Activated CD8-positive, alpha-beta memory T cell treated with anti-CD3 and anti-CD28 coated beads, Interleukin-2, amount 50 U/mL, for 1 hour (primary cell): ENCODE measurements around the gene UBL5.
"Not testable (repeated sequence)": the region's sequence is repeated elsewhere in the genome, so short reads cannot be mapped to it uniquely, and the experiment has no call there.

Experiments
- DNase-seq: peaks from one replicate; pipeline ENCODE4 v3.0.0-alpha.2; 2020; ENCODE audit errors: extremely low read depth

UBL5 gene

DNA sequence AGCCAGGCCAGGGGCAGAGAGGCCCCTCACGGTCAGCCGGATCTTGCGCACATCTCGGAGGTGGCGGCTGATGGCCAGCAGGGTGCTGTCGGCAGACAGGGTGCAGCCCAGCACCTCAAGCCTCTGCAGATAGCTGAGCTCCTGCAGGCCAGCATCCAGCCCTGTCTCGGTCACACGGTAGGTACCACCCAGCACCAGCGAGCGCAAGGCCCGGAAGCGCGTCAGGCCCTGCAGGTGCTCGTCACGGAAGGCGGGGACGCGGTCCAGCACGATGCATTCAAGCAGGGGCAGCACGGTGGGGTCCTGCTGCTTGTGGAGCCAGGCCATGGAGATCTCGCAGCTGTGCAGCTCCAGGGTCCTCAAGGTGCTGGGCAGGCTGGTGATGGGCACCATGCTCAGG lies 16.6 kb upstream of the UBL5 start:
- no peak for DNase-seq

DNA sequence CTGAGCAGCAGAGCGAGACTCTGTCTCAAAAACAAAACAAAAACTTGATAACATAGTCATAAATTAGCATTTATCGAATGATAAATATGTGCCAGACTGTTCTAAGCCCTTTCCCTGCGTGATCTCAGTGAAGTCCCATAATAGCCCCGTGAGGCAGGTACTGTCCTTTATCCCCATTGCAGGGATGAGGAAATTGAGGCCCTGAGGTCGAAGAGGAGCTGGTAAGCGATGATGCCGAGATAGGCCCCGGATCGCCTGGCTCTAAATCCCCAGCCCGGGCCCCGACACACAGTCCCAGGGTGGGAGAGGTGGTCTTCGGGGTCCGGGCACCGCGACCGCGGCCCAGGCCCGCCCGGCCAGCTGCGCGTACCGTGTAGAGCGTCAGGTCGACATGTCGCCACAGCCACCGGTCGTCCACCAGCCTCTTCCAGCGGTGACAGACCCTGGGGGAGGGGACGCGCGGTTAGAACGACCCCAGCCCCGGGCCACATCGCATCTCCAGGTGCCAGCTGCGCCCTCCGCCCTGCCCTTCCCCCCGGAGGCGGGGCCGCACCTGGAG lies 9.5 kb upstream of the UBL5 start:
- DNase-seq = no peak

DNA sequence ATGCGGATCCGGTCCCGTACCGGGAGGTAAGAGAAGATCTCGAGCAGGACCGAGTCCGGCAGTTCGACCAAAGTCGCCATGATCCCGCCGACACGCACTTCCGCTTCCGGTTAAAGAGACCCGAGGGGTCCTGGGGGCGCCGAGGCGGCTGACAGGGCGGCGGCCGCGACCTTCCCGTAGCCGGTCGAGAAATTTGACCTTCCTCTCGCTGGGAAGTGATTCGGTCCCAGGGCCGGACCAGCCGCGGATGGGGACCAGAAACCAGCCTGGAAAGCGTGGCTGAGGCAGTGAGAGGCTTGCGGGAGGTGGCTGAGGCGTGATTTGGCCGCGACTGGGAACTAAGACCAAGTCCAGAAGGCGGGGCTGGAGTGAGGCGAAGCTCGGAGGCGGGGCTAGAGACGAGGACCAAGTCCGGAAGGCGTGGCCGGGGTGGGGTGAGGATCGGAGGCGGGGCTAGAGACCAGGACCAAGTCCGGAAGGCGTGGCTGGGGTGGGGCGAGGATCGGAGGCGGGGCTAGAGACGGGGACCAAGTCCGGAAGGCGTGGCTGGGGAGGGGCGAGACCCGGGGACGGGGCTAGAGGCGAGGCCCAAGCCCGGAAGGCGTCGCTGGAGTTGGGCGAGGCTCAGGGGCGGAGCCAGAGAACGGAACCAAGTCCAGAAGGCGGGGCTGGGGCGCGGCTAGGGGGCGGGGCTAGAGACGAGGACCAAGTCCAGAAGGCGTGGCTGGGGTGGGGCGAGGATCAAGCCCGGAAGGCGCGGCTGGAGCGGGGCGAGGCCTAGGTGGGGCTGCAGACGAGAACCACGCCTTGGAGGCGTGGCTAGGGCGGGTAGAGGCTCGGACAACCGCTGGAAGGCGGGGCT lies 8.8 kb upstream of the UBL5 start, which contains the start of gene FBXL12:
Gene FBXL12 (minus strand): TSS at position 346 of the 862 bp plus-strand sequence. CDS start 266 bp downstream, at position 80.
- DNase-seq = peak; percentile 100

DNA sequence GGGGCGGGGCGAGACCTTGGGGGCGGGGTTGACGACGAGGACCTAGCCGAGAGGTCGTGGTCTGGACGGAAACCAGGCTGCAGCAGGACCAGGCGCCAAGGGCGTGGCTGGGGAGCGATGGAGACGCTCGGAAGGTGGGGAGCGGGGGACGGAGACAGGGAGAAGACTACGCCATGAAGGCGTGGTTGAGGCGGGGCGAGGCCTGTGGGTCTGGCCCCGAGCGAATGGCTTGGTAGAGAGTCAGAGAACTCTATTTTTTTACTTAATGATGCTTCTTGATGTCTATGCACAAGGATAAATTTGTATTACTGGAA lies 8.2 kb upstream of the UBL5 start:
- no peak for DNase-seq

DNA sequence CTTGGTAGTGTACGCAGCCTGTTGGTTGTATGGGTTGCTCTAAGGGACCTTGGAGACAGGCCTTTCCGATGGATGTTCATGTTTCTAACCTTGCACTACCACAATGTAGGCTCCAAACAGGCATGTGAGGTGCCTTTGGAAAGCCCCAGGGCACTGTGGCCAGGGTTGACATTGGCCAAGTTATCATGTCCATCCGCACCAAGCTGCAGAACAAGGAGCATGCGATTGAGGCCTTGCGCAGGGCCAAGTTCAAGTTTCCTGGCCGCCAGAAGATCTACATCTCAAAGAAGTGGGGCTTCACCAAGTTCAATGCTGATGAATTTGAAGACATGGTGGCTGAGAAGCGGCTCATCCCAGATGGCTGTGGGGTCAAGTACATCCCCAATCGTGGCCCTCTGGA lies 7.7 kb upstream of the UBL5 start:
- not testable (repeated sequence) for DNase-seq

DNA sequence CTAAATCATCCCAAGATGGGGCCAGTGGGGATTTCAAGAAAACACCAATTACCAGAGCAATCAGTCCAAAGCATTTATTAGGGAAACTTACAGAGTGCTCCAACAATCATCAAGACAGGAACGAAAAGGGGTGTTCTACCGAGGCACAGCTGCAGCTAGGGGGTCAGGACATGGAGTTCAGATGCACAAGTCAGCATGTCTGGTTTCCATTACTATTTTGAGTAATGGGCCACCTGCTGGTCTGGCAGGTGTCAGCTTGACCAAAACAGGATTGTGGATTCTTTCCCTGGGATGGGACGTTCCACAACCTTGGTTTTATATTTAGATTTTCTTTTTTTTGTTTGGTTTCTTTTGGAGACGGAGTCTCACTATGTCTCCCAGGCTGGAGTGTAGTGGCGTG lies 3.9 kb upstream of the UBL5 start:
- DNase-seq = no peak

DNA sequence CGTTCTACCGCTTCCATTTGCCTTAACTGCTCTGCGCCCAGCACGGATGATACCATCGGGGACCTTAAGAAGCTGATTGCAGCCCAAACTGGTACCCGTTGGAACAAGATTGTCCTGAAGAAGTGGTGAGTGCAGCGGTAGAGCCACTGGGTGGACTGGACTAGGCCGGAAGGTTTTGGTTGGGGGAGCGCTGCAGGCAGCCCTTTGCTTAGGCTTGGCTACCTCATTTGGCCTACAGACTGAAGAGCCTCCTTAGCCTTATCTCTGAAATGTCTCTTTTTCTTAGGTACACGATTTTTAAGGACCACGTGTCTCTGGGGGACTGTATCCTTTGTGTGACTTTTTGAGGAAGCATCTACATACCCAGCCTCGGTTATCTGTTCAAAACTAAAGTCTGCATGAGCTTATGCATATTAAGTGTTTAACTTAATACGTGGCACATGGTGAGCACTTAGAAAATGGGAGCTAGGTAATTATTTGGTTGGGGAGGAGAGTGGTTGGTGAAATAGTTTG lies 889 bp downstream of the UBL5 start:
- DNase-seq = no peak

DNA sequence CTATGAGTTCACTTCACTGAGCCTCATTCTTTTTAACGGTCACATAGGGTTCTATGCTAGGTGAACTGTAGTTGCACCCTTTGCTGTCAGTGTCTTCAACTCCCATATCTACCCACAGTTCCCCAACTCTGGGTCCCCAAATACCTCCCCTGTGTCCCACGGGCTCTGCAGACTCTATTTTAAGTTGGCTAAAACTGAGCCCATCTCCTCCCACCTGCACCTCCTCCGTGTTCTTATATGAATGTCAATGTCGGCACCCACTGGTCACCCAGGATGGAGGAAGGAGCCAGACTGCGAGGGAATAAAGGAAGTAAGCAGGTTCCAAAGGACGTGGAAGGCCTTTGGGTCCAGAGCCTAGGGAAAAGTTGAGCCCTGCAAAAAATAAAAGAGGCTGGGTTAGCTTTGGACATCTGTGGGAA lies 6.6 kb downstream of the UBL5 start:
- DNase-seq = no peak

DNA sequence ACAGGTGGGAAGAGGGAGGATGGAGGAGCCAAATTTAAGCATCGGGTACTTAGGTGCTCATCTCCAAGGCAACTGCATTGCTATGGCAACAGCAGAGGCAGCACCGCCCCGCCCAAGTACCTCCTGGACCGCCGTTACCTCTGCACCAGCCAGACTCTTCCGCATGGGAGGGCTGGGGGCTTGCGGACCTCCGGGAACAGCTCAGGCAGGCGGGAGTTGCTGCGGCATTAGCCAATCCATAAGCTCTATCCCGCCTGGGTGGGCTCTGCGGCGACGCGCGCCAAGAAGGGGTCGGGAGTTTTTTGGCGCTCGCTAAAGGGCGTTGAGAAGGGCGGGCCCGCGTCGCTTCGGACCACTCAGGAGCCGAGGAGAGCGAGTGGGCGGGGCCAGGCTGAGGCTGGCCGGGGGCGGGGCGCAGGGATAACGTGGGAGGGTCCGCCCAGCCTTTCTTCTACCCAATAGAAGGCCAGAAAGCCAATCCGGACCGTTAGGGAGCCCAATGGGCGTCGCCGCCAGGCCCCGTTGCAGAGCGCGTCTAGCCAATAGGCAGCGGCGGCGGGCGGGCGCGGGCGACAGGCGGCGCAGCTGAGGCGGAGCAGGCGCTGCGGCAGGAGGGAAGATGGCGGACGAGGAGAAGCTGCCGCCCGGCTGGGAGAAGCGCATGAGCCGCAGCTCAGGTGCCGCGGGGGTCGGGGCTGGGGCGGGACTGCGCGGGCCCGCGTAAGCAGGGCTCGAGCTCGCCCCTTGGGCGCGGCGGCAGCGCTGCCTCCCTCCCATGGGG lies 7.2 kb downstream of the UBL5 start, which contains the start of gene PIN1:
Gene PIN1 (plus strand): TSS at position 593 of the 781 bp plus-strand sequence. CDS start 27 bp downstream, at position 620.
- DNase-seq = peak; percentile 96

DNA sequence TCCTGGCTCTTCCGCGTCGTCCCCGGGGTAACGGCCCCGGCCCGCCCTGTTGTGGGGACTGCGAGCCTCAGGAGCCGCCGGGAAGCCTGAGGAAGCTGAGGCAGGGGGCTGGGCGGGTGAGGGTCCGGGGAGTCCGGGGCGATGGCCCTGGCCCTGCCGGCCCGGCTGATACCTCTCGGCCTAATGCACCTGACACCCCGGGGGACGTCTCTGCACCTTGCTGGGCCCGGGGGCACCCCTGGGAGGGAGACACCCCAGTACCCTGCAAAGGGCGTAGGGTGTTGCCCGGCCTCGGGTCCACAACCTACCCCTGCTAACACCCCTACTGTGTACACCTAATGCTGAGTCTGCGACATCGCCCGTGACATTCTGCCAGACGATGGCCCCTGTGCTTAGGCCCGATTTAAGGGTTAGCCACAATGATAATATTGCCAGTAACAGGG lies 7.8 kb downstream of the UBL5 start:
- no peak for DNase-seq

DNA sequence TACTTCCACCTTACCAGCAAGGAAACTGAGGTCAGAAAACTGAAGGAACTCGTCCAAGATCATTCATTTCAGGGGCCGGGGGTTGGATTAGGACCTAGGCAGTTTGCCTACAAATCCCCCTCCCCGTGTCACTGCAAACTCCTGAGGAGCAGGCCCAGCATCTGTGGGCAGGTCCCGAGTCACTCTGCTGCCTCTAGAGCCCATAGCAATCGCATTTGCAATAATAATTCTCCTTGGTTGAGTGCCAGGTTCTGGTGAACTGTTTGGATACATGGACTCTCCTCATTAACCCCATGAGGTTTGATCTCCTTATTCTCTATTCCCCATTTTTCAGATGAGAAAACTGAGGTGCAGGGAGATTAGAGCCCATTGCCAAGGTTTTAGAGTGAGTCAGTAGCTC lies 8.3 kb downstream of the UBL5 start:
- DNase-seq = no peak

DNA sequence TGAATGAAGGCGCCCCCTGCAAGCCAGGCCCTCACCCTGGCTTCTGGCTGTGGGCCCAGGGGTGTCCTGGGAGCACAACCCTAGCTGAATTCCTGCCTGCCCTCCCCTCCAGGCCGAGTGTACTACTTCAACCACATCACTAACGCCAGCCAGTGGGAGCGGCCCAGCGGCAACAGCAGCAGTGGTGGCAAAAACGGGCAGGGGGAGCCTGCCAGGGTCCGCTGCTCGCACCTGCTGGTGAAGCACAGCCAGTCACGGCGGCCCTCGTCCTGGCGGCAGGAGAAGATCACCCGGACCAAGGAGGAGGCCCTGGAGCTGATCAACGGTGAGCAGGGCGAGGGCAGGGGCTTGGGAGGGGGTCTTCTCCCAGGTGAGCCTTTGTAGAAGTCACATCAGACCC lies 10.6 kb downstream of the UBL5 start:
- DNase-seq = no peak

DNA sequence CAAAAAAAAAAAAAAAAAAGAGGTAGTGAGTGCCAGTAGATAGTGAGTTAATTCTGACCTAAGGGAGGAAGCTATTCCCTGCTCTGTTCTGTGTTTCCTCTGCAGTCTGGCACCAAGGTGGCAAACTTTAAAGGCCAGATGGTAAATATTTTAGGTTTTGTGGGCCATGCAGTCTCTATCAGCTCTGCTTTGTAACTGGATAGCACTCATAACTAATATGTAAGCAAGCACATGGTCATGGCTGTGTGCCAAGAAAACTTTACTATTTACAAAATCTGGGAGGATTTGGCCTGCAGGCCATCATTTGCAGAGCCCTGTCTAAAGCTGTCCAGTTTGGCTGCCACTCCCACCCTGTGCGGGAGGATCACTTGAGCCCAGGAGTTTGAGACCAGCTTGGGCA lies 11.7 kb downstream of the UBL5 start:
- DNase-seq = no peak

DNA sequence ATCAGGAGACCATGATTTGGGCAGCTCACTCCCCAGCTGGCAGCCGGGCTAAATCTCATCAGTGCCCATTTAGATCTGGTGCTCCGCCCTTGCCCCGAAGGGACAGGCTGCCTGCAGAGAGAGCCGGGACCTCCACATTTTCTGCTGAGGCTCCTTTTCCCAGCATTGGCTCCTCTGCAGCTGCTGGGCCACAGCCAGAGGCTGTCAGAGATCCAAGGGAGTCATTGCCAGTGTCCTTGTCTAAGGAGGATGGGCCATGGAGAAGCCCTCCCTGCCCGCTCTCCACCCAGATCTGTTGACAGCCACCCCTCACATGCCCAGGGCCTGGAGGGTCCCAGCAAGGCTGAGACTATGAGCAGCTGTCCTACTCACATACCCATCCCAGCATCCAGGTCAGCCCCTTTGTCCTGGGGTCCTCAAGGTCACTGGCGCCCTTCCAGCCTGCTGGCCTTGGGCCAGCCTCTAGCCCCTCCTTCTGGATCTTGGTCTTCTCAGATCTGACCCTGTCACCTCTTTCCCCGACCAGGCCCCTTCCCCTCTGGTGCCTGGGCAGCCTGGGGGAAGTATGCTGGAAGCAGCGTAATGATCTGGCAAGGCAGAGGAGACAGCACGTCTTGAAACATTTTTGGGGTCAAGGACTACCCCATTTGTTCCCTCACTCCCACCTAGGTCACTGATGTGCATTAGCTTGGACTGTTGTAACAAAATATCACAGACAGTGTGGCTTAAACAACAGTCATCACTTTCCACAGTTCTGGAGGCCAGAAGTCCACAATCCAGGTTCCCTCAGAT lies 15.3 kb downstream of the UBL5 start:
- DNase-seq = no peak

DNA sequence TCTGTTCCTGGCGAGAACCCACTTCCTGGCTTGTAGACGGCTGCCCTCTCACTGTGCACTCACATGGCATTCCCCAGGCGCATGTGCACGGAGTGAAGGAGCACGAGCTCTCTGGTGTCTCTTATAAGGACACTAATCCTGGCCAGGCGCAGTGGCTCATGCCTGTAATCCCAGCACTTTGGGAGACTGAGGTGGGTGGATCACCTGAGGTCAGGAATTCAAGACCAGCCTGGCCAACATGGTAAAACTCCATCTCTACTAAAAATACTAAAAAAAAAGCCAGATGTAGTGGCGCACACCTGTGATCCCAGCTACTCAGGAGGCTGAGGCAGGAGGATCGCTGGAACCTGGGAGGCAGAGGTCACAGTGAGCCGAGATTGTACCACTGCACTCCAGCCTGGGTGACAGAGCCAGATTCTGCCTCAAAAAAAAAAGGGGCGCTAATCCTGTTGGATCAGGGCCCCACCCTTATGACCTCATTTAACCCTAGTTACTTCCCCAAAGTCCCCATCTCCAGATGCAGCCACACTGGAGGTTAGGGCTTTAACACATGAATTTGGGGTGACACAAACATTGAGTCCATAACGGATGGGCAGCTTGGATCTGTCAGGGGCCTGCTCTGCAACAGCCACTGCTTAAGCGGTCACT lies 16.0 kb downstream of the UBL5 start:
- DNase-seq = not testable (repeated sequence)

DNA sequence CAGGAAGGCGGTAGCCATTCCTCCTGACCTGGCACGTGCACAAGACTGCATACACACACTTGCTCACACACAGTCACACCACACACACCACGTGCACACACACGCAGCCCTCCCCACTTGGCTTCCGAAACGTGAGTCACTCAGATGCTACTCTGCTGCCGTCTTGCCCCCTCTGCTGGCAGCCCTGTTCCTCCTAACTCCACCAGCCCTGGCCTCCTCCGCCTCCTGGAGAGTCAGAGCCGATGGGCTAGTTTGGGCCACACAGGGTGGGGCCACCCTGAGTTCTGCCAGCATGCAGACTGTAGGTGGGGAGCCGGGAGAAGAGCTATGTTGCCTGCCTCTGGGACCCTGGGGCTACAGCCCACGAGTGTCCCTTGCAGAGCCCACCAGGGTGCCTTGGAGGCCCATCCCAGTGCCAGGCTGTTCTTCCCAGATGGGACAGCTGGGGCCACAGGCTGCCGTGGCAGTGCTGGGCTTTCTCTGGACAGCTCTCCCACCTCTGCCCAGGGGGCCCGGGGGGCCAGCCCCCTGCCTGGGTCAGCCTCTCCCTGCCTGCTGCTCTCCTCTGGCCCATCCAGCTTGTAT lies 19.5 kb downstream of the UBL5 start:
- DNase-seq = no peak

DNA sequence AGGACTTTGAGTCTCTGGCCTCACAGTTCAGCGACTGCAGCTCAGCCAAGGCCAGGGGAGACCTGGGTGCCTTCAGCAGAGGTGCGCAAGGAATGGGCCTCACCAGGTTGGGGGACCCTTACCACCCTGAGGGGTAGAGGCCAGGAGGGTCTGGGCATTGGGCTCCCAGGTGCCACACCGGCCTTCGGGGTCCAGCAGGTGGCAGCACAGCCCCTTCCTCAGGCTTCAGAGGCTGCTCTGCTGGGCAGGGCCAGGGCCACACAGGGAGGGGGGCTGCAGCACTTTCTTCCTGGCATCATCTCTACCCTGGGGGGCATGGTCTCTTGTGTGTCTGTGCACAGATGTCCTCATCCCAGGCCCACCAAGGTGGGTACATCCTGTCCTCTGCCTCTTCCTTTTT lies 20.3 kb downstream of the UBL5 start:
- DNase-seq = no peak

DNA sequence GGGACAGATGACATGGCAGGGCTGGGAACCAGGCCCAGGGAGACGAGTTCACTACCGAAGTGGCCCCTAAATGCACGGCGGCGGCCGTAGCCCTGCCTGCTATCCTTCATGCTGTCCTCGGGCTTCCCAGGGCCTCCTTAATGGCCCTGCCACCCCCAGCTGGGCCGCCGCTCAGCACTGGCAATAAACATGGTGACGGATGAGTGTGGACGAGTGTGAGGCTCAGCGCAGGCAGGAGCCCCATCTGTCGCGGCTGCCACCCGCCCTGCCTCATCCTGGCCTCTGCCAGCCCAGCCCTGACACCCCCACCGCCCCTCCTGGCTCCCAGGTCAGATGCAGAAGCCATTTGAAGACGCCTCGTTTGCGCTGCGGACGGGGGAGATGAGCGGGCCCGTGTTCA lies 21.0 kb downstream of the UBL5 start:
- no peak for DNase-seq

DNA sequence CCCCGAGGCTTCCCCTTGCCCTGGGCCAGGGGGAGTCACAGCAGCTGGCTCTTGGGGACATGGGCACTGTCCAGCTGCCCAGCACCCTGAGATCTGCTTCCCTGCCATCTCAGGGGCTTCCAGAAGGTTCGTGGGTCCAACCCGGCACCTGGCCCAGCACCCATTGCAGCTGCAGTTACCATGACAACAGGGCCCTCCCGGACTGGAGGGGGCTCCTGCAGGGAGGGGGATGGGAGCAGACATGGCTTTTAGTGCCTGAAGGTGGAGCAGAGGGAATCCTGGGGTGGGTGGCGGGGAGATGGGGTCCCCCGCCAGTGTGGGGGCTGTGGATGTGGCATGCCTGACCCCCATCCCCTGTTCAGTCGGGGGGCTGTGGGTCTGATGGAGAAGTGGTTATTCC lies 22.1 kb downstream of the UBL5 start:
- DNase-seq = no peak

DNA sequence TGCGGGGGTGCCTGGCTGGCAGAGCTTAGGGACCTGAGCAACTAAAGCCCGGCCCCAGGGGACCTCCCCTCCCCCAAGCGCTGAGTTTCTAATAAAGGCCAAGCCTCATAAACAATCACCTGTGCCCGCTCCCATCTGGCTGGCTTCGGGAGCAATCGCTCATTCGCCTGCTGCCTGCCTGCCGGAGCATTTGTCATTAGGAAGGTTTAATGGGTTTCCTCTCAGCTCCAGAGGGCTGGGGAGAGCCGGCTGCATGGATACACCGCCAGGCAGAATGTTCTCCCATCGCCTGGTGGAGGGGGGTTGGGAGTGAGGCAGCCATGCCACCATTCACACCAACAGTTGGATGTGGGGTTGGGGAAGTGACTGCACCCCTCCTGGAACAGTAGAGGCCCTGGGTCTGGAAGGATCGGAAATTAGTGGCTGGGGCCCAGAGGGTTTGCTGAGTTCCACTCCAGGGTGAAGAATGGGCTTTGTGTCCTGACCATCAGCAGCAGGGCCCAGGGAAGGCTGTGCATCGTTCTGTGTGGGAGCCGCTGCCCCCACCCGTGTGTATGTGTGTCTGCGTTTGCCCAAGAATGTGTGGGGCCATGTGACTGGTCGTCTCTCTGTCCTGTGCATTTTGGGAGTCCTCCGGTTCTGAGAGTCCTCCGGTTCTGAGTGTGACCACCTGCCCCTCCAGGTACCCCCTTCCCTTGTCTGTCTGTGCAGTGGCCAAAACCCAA lies 22.7 kb downstream of the UBL5 start:
- no peak for DNase-seq
